ENCODE results near the gene KLK2. TPM values are rescaled to one million over a fixed set of nuclear protein-coding genes. Genes with fewer than 3 reads are reported as not detected.
A peak's percentile ranks its signal among the peaks of the same experiment; 100 is the strongest.

KLK2 gene
- total RNA-seq, 6 experiments from 2014 or later: not detected

- intact Hi-C loops (cut with DNase I): no loop called here
- Histone ChIP-seq H3K27ac (no peak overlapping the region), H3K4me3 (no peak overlapping the region), H3K36me3 (no peaks in the 10 kb centered on the region), H3K27me3 (no peaks in the 10 kb centered on the region), H3K9me3 (no peaks in the 10 kb centered on the region), H3K4me1 (peaks cover 0 to 3% (median 0%) of the 10 kb centered on the region in 4 donors)
- ATAC-seq (no peak), DNase-seq (no peak)
- TF ChIP-seq CTCF (IDR thresholded peaks at IDR 0.05): no peak
- no peak for TF ChIP-seq POLR2A (IDR thresholded peaks at IDR 0.05)
- WGBS (ENCODE audit: insufficient coverage, low coverage, low lambda C conversion rate, missing lambda C conversion rate): 87% methylated on average over 5 of the region's 6 CpGs
Measured at GRCh38 chr19:50833802-50834167, 39.5 kb upstream of the KLK2 start.

- H3K4me3 ChIP-seq: peak overlapping the region; percentile 55 to 70 (median 67)
- H3K27ac ChIP-seq: peak overlapping the region in 1 of 3 donors; percentile 29
- H3K4me1 ChIP-seq: peaks cover 0 to 3% (median 0%) of the 10 kb centered on the region in 4 donors
- intact Hi-C loops (cut with DNase I): no loop called here
- peak in 2 of 4 donors; percentile 5 to 18 for ATAC-seq
- DNase-seq: no peak
- no peaks in the 10 kb centered on the region for H3K27me3 ChIP-seq
- no peaks in the 10 kb centered on the region for H3K36me3 ChIP-seq
- TF ChIP-seq POLR2A (IDR thresholded peaks at IDR 0.05) (no peak), CTCF (IDR thresholded peaks at IDR 0.05) (no peak)
- H3K9me3 ChIP-seq: no peaks in the 10 kb centered on the region
- 12% methylated on average over 8 of the region's 13 CpGs for WGBS (ENCODE audit: insufficient coverage, low coverage, low lambda C conversion rate, missing lambda C conversion rate)
Measured at GRCh38 chr19:50835103-50835784, 38.0 kb upstream of the KLK2 start.

GRCh38 chr19:50835785-50836542, 37.3 kb upstream of the KLK2 start:
- peak overlapping the region in 1 of 3 donors; percentile 29 for H3K27ac ChIP-seq
- no peaks in the 10 kb centered on the region for H3K27me3 ChIP-seq
- H3K9me3 ChIP-seq: no peaks in the 10 kb centered on the region
- no peaks in the 10 kb centered on the region for H3K36me3 ChIP-seq
- intact Hi-C loops (cut with DNase I): no loop called here
- H3K4me3 ChIP-seq: peak overlapping the region; percentile 55 to 70 (median 67)
- DNase-seq: peak; percentile 86 to 92 (median 91)
- 21% methylated on average over 7 of the region's 67 CpGs for WGBS (ENCODE audit: insufficient coverage, low coverage, low lambda C conversion rate, missing lambda C conversion rate)
- TF ChIP-seq POLR2A (IDR thresholded peaks at IDR 0.05): peak; percentile 30
- no peak for TF ChIP-seq CTCF (IDR thresholded peaks at IDR 0.05)
- peaks cover 0 to 3% (median 0%) of the 10 kb centered on the region in 4 donors for H3K4me1 ChIP-seq
- ATAC-seq: peak; percentile 95 to 99 (median 98)

- H3K36me3 ChIP-seq: no peaks in the 10 kb centered on the region
- no peak for TF ChIP-seq POLR2A (IDR thresholded peaks at IDR 0.05)
- TF ChIP-seq CTCF (IDR thresholded peaks at IDR 0.05): no peak
- peaks cover 0 to 3% (median 0%) of the 10 kb centered on the region in 4 donors for H3K4me1 ChIP-seq
- H3K27me3 ChIP-seq: no peaks in the 10 kb centered on the region
- DNase-seq (no peak), ATAC-seq (no peak)
- no peak overlapping the region for H3K27ac ChIP-seq
- no peaks in the 10 kb centered on the region for H3K9me3 ChIP-seq
- intact Hi-C loops (cut with DNase I): no loop called here
- peak overlapping the region in 1 of 3 donors; percentile 70 for H3K4me3 ChIP-seq
- 47% methylated on average over 15 of the region's 19 CpGs for WGBS (ENCODE audit: insufficient coverage, low coverage, low lambda C conversion rate, missing lambda C conversion rate)
Measured at GRCh38 chr19:50836543-50837195, 36.6 kb upstream of the KLK2 start.

Measured in right lobe of liver (tissue), 6 donors.